ENCODE results near the gene PRM1. TPM values are rescaled to one million over a fixed set of nuclear protein-coding genes. Genes with fewer than 3 reads are reported as not detected.

The PRM1 gene
- total and polyA plus RNA-seq, 2 of the 4 experiments (the other 2 are of a cell fraction): not detected

DNA sequence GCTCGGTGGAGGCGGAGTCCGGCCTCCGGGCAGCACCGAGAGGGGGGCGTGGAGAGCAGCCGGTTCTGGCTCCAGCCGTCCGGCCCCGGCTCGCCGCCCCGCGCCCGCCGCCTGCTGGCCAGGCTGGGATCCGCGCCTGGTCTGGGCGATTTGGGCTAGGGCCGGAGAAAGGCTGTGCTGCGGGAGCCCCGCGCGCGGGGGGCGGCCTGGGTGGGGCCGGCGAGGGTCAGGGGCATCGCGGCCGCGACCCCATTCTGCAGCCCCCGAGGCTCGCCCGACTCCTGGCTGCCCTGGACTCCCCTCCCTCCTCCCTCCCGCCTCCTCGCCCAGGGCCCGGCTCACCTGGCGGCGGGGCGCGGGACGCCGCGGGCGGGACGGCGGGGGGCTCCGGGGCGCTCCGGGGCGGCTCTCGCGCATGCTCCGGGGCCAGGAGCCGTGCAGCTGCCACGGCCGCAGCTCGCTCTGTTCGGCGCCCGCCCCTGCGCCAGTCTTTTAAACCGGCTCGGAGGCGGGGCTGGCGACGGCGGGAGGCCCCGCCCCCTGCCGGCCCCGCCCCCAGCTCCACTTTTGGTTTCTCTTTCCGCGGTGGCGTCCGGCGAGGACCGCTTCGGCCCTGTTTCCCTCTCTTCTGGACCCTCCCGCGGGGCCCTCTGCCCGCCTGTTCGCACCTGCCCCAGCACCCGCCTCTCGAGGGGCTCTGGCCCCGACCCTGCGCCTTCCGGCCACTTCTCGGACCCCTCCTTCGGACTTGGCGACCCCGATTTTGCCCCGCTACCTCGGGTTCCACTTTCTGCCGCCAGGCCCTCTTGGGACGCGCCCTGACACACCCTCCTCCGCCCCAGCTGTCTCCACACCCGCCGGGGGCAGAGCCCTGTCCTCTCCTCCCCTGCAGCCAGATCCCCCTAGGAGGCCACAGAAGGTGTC, 25.1 kb downstream of the PRM1 start, which contains the start of gene SOCS1:
SOCS1 (minus strand) TSS at position 468 of the 924 bp plus-strand sequence. CDS start 726 bp downstream, outside the sequence.
- Histone ChIP-seq H3K14ac (replicated peaks; ENCODE audit: low read depth, low read length) (peak within 1 kb of the TSS; percentile 84), H3K4me2 (ENCODE audit: low read depth, low read length) (peak within 1 kb of the TSS; percentile 82), H3K79me1 (ENCODE audit: low read depth in 1 of 2, low read length in 2 of 2) (peaks cover 14 to 40% of the 10 kb centered on the region in 2 experiments; a peak in 3 of 4 replicates), H2BK15ac (ENCODE audit: low read depth, low read length) (peak within 1 kb of the TSS; percentile 77; the same call in 1 of the 3 replicates), H3K9ac (ENCODE audit: low read depth, low read length) (peak within 1 kb of the TSS; percentile 91), H2AK9ac (replicated peaks; ENCODE audit: low read depth, low read length, poor library complexity) (peak within 1 kb of the TSS; percentile 98), H4K8ac (ENCODE audit: low read depth in 2 of 2, low read length in 2 of 2) (peak within 1 kb of the TSS; percentile 53 to 81; a peak in 3 of 4 replicates), H3K4ac (ENCODE audit: low read depth, low read length) (peak within 1 kb of the TSS; percentile 84), H3K23ac (ENCODE audit: low read depth, low read length) (peak within 1 kb of the TSS; percentile 82), H3K9me3 (ENCODE audit: control insufficient read depth, insufficient read depth, low read length) (no peaks in the 10 kb centered on the region), H2BK20ac (ENCODE audit: low read depth, low read length) (peak within 1 kb of the TSS; percentile 31; the same call in 1 of the 2 replicates), H2BK120ac (ENCODE audit: low read depth, low read length) (peak within 1 kb of the TSS; percentile 85), H4K91ac (ENCODE audit: insufficient read depth, low read depth, low read length) (peak within 1 kb of the TSS; percentile 82), H3K27ac (ENCODE audit: insufficient read depth, low read length) (peak within 1 kb of the TSS; percentile 97), H4K20me1 (ENCODE audit: insufficient read depth, low read length) (peaks cover 45% of the 10 kb centered on the region), H3K27me3 (ENCODE audit: control insufficient read depth, insufficient read depth, low read length) (no peaks in the 10 kb centered on the region), H2AK5ac (ENCODE audit: low read depth, low read length) (peak within 1 kb of the TSS; percentile 69), H3K4me3 (ENCODE audit: insufficient read depth, low read depth, low read length) (peak within 1 kb of the TSS; percentile 87), H2AFZ (replicated peaks; ENCODE audit: low read length, poor library complexity) (peak within 1 kb of the TSS; percentile 94), H3K36me3 (ENCODE audit: control insufficient read depth, insufficient read depth, low read length) (peaks cover 31% of the 10 kb centered on the region), H3K9me1 (ENCODE audit: insufficient read depth, low read length) (peaks cover 9% of the 10 kb centered on the region; the same call in 1 of the 2 replicates), H2BK5ac (ENCODE audit: low read depth, low read length, poor library complexity, severe bottlenecking) (peak within 1 kb of the TSS; percentile 90), H3K56ac (ENCODE audit: extremely low read depth, insufficient read depth, low read length) (peak within 1 kb of the TSS; percentile 61; the same call in 1 of the 2 replicates), H3K18ac (ENCODE audit: low read depth, low read length) (peak within 1 kb of the TSS; percentile 51; the same call in 1 of the 2 replicates), H3K4me1 (ENCODE audit: control insufficient read depth, insufficient read depth, low read length) (peaks cover 21% of the 10 kb centered on the region), H4K5ac (ENCODE audit: low read depth, low read length) (peak within 1 kb of the TSS; percentile 61)
- DNase-seq (peak; percentile 84), ATAC-seq (ENCODE audit: low read depth) (peak; percentile 76)
- dilution Hi-C loops (cut with HindIII; ENCODE audit: low sequenced_read_pairs, unreplicated experiment) (no loop called here), intact Hi-C loops (cut with micrococcal nuclease) (loop anchor here (1.0 to 10.0 kb wide), 5 partner anchors 100 to 292 kb away; no protein-coding TSS in a partner anchor), in situ Hi-C loops (cut with MboI; ENCODE audit: low sequenced_read_pairs) (loop anchor here (5.0 kb wide), 1 partner anchor 106 kb away; no protein-coding TSS in a partner anchor)
- BruUV-seq (replicated peaks): no TSS peak
- ChIA-PET POLR2A (ENCODE audit: unreplicated experiment) (interaction anchor here (0.5 to 1.8 kb wide), 21 partner anchors 18 to 305 kb away, joined by 3 to 18 read pairs (median 5); partner anchors contain the start of gene PRM3), CTCF (interaction anchor here (0.6 to 2.6 kb wide), 22 partner anchors 14 to 297 kb away, joined by 3 to 14 read pairs (median 4); no protein-coding TSS in a partner anchor)
- 0% methylated on average over 47 of the region's 100 CpGs; no CpG with 5 or more reads in 1 of the 2 experiments for WGBS, 2 experiments (ENCODE audit: extremely low coverage in 2 of 2, insufficient read length in 1 of 2)
- TF ChIP-seq POLR2A (IDR thresholded peaks at IDR 0.05; ENCODE audit: low read depth, low read length): peak; percentile 99
- TF ChIP-seq MAFK (IDR thresholded peaks at IDR 0.05; ENCODE audit: low read depth, low read length): no peak
- peak; percentile 84 for TF ChIP-seq SMC3 (IDR thresholded peaks at IDR 0.05; ENCODE audit: low read depth, low read length)
- no peak for TF ChIP-seq RFX5 (IDR thresholded peaks at IDR 0.05; ENCODE audit: low read depth, low read length)
- TF ChIP-seq MXI1 (IDR thresholded peaks at IDR 0.05; ENCODE audit: borderline replicate concordance, low read depth, low read length): 0 out of 2 replicates have a peak, but pooled peaks have one; percentile 49
- no peak for TF ChIP-seq CEBPB (IDR thresholded peaks at IDR 0.05; ENCODE audit: low read depth, low read length)
- TF ChIP-seq CTCF (conservative IDR thresholded peaks at IDR 0.05; ENCODE audit: low read depth, low read length): peak; percentile 82
- TF ChIP-seq MAZ (IDR thresholded peaks at IDR 0.05; ENCODE audit: borderline replicate concordance, low read depth, low read length): peak; percentile 81
- 0 out of 2 replicates have a peak, but pooled peaks have one; percentile 52 for TF ChIP-seq CHD1 (IDR thresholded peaks at IDR 0.05; ENCODE audit: low read depth, low read length)
- peak; percentile 85 for TF ChIP-seq RAD21 (IDR thresholded peaks at IDR 0.05; ENCODE audit: low read length)
